GM18520 (cell line): ENCODE results near the gene AKR7A2.
A peak's percentile ranks its signal among the peaks of the same experiment; 100 is the strongest.

Source experiments
- ATAC-seq: cut with Tn5 transposase; IDR thresholded peaks from one replicate; pipeline ENCODE4 v1.9.1; 2021; ENCODE audit not compliant: unreplicated experiment

Gene AKR7A2

DNA sequence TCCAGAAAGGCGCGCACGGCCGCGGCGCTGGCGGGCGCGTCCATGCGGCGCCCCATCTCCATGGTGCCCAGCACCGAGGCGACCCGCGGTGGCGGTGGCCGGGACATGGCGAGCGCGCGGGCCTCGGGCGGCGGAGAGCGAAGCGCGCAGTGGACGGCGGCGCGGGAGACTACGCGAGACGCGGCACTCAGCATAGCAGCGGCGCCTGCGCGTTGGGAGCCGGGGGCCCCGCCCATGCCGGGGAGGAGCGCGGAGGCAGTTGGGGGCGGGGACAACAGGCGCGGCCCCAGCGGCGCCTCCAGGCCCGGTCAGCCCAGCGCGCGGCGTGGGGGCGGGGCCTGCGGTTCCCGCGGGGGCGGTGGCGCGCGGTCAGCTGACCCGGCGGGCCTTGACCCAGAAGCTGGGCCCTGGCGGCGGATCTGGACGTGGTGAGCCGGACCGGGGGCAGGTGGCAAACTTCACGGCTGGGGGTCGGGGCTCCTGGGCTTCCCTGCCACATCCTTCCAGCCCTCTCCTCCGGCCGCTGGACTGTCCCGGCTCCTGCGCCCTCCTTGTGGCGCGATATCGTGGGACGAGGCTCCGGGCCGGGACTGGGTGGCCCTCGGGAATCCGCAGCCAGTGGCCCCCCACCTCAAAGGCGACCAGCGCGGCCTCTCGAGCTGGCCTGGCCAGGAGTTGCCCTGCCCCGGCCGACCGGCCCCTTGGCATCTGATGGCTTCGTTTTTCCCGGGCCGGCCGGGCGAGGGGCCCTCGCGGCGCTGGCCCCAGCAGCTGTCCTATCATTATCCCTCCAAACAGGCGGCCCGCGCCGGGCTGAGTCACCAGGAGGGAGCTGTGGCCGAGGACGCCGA is at the start of gene AKR7A2, which contains the start of gene SLC66A1:
Gene AKR7A2, minus strand, starts transcription at position 214 of the 851 bp plus-strand sequence. Its CDS starts 20 bp downstream, at position 194.
Gene SLC66A1, plus strand, starts transcription at position 396 of the 851 bp plus-strand sequence. CDS start 5,352 bp downstream, outside the sequence.
- peak; percentile 82 for ATAC-seq

DNA sequence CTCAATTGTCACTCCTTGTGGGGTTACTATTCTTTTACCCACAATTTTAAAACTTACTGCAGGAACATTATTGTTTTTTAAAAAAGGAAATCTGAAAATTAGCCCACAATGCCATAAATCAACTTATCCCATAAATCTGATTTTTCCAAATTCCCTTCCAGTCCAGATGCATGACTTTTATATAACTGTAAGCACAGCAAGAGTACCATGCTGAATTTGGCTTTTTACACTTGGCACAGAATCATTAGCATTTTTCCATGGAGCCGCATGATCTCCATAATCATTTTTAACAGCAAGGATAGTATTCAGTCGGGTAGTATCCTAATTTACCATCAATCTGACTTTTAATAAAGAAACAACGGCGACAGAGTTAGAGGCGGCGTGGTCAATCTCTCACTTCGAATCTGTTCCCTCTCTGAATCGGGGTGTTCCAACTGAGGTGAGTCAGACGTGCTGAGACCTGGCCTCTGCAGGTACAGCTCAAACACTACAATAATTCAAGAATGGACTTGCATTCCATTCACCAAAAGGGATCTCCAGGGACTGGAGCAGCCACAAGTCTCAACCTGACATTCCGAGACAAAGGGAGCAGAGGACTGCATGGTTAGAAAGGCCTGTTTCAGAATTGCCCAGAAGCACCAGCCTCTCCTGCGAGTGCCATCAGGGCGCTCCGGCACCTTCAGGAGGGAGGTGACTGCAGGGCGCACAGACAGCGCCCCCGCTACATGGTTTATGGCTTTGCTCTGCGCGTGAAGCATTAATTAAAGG is 49.1 kb upstream of the AKR7A2 start:
- ATAC-seq = no peak

DNA sequence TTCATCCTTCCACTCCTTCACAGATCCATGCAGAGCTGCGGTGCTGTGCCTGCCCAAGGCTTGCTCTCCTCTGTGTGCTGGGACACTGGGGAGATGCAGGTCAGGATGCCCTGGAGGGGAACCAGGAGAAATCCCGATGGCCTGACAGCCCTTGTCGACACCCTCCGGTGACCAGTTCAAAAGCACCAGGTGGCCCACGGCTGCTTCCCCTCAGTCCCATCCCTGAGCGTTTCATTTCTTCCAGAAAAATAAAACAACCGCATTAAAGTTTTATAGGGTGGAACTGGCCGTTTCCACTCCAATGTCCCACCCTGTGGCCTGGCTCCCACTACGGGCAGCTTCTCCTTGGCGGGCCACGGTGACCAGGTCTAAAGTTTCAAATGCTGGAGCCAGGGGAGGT is 48.5 kb upstream of the AKR7A2 start:
- ATAC-seq = no peak

DNA sequence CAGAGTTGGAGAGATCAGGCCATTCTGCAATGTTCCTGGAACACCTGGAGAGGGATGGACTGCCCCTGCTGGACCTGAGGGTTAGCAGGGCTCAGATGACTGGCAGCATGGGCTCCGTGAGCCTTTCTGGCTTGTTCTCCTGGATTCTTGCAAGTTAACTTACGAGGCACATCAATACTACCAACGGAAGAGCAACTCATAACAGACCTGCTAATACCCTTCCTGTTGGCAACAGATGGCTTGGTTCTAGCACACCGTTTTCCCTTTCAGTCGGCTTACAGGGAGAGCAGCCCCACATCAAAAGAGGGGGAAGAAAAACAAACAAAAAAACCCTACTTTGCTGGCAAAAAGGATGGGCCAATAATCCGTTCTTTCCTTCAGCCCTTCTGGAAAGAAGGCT is 48.1 kb upstream of the AKR7A2 start:
- no peak for ATAC-seq

DNA sequence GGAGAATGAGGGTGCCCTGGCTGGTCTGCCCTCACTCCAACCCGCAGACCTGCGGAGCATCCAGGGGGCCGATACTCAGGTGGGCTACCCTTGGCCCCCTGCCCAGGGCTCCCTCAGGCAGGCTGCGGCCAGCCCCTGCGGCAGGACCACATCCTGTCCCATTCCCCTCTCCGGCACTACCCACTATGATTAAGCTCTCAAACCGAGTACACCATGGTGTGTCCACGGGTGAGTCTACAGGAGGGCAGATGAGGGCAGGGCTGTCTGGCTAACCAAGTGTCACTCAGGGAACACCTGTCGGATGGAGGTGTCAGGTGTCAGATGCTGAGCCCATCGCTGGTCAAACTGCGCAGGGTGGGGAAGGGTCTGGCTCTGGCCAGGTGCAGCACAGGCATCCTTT is 47.4 kb upstream of the AKR7A2 start:
- no peak for ATAC-seq

DNA sequence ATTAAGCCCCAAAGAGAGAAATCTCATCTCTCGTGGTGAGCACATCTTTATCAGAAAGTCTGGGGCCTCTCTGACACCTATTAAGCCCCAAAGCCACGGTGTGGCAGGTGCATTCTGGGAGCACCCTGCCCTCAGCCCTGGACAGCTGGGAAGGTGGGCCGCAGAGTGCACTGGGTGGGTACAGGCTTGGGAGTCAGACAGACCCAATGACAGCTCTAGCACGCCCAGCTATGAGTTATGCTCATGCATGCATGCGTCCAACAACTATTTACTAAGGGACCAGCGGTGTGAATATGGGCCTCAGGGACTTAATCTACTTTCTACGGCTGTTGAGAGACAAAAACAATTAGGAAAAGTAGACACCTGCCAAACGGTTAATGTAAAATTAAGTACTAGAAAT is 46.8 kb upstream of the AKR7A2 start:
- ATAC-seq = no peak

DNA sequence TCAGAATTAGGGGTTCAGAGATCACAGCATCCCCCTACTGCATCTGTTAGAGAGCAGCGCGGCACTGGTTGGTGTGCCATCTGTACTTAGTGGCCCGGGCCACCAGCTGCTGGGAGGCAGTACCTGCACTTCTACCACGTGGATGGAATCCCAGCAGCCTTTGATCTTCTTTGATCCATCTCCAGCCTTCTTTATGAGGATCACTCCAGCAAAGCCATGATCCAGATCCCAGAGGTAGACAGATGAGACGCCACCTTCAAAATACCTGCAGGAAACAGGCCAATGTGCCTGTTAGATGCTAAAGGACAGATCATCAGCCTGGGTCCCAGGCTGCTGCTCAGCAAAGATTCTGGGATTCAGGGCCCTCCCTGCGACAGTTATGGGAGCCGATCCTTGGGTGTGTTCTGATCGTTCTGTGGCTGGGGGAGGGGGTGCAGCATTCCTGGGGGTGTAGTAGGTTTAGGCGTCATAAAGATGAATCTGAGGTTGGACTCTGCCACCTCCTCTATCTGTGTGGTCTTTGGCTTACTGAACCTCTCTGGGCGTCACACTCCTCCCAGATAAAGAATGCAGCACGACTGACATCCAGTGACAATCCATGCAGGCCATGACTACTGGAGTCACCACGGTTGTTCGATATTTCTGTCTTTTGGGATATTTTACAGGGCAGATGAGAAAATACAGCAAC is 45.5 kb upstream of the AKR7A2 start:
- no peak for ATAC-seq

DNA sequence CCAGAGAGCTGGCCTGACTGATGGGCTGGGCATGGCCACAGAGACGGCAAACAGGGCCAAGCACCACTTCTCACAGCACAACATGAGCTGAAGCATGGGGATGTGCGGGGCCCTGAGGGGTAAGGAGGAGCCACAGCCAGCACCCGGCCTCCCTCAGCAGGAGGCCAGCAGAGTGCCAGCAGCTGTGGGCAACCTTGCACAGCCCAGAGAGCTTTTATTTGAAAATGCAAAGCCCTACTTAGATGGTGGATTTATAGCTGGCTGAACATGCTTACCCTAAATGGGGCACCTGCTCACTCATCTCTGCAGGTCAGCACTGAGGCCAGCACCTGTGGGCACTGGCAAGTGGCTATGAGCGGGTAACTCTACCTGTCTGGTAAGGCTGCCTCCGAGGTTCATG is 44.3 kb upstream of the AKR7A2 start:
- no peak for ATAC-seq

DNA sequence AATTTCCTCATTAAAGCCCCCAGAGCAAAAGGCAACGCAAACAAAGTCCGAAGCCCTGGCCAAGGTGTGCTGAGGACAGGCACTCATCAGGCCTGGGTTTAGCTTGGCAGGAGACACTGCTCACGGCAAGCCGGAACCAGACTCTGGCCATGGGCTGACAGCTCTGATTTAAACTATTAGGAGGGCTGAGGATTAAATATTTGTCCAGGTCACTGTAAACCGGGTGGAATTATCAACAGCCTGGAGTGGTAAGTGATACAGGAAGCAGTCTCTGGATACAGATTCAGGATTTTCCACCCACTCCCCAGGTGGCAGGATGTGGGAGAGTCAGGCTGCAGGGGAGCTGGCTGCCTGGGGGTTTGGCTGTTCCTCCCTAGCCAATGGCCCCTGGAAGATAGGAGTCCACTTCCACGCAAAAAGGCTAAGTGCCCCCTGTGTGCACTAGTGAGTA is 42.6 kb upstream of the AKR7A2 start:
- no peak for ATAC-seq

DNA sequence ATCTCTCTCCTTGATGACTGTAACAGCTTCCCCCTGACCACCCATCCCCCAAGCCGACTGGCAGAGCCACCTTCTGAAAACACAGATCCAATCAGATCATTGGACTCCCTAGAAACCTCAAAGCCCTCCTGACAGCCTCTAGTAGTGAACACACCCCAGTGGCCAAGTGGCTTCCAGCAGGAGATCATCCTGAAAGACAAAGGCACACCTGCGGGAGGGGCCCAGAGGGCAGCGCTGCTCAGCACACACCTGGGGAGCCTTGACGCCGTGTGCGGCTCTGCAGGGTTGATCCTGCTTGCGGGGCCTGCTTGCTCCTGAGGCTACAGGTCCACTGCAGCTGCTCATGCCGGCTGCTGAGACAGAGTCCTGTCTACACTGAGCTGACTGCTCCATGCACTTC is 41.7 kb upstream of the AKR7A2 start:
- ATAC-seq = no peak

DNA sequence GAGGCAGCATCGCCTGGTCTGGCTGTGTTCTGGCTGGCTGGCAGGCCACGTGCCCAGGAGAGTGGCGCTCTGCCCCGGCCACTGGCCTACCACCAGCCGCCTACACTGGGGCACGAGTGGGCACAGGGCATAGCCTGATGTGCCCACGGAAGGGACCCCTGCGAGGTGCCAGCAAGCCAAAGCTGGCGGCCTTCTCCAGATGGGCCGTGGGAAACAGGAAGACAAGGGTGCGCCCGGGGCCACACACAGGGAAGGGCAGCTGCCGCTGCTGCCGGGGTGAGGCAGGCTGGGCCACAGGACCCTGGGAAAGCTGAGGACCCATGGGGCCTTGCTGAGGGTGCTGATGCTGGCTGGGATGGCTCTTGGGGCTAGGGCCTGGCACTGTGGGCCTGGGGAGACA is 40.9 kb upstream of the AKR7A2 start:
- no peak for ATAC-seq

DNA sequence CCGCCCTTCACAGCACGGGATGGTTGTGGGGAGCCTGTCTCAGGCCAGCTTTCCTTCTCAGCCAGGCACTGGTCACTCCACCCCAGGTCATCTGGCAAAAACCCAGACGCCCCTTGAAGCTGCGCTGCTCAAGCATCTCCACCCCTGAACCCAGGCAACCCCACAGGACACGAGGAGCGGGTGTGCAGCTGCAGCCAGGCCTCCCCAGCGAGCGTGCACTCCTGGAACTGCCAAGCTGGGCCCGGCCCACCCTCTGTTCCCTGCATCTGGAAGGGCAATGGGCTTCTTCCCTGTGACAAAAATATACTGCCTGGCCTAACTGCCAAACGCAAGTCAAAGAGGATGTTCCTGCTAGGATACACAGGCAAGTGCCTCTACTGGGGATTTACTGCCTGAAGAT is 39.9 kb upstream of the AKR7A2 start:
- no peak for ATAC-seq

DNA sequence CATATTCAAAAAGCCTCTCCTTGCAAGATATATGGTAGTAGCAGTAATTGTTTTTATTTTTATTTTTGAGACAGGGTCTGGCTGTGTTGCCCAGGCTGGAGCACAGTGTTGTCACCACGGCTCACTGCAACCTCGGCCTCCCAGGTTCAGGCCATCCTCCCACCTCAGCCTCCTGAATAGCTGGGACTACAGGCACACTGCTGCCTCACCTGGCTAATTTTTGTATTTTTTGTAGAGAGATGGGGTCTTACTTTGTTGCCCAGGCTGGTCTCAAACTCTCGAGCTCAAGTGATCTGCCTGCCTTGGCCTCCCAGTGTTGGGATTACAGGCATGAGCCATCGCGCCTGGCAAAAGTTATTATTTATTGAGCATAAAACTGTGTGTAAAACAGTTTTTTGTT is 38.6 kb upstream of the AKR7A2 start:
- ATAC-seq = no peak

DNA sequence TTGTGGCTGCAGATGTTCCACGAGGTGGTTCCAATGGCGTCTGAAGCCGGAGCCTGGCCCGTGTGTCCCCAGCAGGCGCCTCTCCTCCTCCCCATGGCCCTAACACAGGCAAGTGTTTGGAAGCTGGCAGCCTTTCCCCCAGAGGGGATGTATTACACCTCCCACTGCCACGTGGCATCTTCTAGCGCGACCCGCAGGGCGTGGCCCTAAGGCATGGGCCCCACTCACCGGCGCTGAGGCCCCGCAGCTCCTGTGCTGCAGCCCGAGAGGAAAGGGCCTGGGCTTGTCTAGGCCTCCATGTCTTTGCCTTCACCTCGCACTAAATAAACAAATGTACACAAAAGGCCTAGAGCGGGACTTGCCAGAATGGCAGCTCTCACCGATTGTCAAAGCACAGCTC is 38.1 kb upstream of the AKR7A2 start:
- ATAC-seq = no peak

DNA sequence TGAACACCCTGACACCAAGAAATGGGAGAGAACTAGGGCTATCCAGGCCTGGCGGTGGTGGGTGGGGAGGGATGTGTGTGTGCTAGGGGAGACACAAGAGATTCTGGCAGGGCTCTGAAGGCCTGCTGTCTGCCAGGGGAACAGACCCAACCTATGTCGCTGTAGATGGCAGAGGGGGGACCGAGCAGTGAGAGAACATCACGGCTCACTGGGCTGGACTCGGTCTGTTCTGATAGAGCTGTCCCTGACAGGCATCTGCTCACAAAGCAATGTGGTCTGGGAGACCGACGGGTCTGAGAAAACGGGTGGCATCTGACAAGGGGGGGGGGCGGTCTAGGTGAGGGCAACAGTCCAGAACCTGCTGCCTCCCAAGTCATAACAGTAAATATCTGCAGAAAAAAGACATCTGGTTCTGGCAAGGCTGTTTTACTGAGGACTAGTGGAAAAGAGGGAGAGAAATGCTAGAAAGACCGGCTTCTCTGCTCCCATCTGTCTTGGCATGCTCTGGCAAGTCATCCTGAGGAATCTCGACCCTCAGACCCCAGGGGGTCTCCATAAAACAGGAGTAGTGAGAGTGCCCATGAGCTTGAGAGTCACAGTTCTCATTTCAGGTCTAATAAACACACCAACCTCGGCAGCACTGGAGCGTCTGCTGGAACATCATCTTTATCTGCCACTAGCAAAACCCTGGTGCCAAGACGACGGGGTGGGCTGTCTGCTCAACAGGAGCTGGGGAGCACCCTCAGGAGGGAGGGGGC is 36.7 kb upstream of the AKR7A2 start:
- no peak for ATAC-seq

DNA sequence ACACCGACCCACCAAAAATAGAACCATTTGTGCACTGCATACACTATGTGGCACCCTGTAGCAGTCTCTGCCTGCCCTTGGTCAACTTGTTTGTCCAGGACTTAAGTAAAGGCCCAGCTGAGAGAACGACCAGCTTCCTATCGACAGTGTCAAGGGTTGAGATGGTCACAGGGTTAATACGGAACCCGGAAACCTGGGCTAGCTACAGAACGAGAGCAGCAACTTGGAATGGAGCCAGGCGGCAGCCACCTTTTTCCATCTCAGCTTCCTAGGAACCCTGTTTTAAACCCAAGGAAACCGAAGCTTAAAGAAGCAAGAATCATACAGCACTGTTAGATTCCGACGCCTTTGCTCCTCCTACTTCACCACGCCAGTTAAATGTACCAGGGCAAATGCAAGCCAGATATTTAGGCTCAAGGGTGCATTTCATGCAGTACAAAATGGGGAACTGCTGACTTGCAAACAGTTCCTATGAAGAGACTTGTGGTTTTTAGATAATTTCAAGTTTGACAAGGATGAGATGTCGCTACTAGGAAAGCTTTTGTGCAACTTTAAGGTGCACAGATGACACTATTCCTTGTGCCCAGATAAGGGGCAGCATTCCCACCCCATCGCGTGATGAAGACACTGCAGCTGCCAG is 35.7 kb upstream of the AKR7A2 start:
- ATAC-seq = no peak

DNA sequence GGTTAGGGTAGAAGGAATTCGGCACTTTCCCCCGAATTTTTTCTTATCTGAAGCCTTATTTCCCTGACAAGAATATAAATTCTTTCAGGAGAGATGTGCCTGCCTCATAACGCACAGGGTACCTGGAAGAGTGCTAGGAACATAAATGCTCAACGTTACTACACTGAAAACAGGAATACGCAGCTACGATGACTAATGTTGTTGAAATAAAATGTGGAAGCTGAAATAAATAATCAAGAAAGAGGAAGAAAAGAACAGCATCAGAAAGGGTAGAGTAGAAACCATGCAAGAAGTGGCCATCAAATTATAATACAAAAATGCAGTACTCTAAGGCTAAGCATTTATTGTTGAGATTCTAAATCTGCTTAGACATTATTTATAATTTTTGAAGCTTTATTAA is 34.1 kb upstream of the AKR7A2 start:
- no peak for ATAC-seq

DNA sequence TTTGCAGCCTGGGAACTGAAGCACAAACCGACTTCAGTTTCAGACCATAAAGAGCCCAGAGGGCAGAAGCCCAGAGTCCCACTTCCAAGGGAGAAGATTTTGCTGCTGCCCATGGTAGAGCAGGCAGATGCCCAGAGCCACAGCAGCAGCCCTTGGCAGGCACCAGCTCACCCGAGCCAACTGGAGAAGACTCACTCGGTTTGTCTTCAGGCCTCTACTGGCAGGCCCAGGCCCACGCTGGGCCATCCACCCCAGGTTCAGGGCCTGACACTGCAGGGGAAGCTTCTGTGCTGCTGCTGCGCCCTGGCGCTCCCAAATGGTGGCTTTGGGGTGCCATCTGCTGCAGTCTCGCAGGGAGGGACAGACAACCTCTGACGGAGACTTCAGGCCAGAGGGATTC is 33.4 kb upstream of the AKR7A2 start:
- no peak for ATAC-seq

DNA sequence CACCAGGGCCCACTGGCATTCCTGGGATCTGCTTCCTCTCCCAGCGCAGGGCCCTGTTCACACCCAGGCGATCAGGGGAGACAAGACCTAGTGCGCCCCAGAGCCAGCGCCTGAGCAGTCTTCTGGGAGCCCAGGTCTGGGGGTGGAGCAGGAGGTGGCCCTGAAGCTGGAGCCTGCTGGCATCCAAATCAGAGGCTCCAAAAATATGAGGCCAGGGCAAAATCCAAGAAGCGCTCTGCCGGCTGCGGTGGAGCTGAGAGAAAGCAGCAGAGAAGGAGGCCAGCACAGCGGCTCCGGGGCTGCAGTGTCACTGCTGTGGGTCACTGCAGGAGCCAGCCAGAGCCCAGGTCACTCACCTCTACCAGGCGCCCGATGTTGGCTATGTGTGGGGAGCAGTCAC is 32.9 kb upstream of the AKR7A2 start:
- no peak for ATAC-seq

DNA sequence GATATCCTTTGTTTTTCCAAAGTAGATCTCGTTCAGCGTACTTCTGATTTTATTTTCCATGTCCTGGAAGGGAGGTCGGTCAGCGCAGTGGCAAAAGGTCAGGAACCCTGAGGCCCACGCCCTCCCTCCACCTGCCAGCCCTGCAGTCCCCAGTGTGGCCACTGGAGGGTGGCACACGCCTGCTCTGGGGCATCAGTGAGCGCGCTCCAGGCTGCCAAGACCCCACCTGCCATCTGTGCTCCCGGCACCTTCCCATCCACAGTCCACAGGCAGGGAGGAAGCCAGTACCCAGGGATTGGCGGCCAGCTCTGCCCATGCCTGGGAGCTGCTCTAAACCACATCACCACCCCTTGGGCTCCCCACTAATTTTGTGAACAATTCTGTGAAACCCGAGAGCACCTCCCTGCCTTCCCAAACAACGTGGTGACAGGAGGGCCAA is 32.4 kb upstream of the AKR7A2 start:
- ATAC-seq = no peak
